HUES64 (cell line): ENCODE measurements around the gene ZNF397.

Experiments used
- H3K27ac ChIP-seq: 2 replicates; pipeline ENCODE4 v1.7.0; 2013; ENCODE audit warnings: low read depth, low read length, inconsistent platforms
- H3K27me3 ChIP-seq: 2 replicates; pipeline ENCODE4 v1.6.1; 2013; ENCODE audit warnings: mild to moderate bottlenecking, low read length; ENCODE audit not compliant: insufficient read depth
- H3K36me3 ChIP-seq: 2 replicates; pipeline ENCODE4 v1.6.1; 2013; ENCODE audit warnings: mild to moderate bottlenecking, low read length; ENCODE audit not compliant: insufficient read depth
- H3K4me1 ChIP-seq: 2 replicates; pipeline ENCODE4 v1.6.1; 2013; ENCODE audit warnings: mild to moderate bottlenecking, low read length, moderate library complexity; ENCODE audit not compliant: insufficient read depth
- H3K4me3 ChIP-seq: 2 replicates; pipeline ENCODE4 v1.5.1; 2013; ENCODE audit warnings: mild to moderate bottlenecking, low read length, moderate library complexity
- H3K9ac ChIP-seq: 2 replicates; pipeline ENCODE4 v1.6.1; 2013; ENCODE audit warnings: mild to moderate bottlenecking, low read depth, low read length
- H3K9me3 ChIP-seq: 2 replicates; pipeline ENCODE4 v1.6.1; 2013; ENCODE audit warnings: low read depth, low read length; ENCODE audit not compliant: insufficient read depth
- WGBS: fragments of 150-250, 120-280 bp; methylation state at CpG from one replicate; pipeline ENCODE4 v1.1.7; 2013; ENCODE audit warnings: missing lambda C conversion rate; 5-methylcytosine and 5-hydroxymethylcytosine counted together

The ZNF397 gene

GRCh38 chr18:35246831-35247230 is 6.0 kb downstream of the ZNF397 start:
- peaks cover 84% of the 10 kb centered on the region for H3K36me3 ChIP-seq
- no peak overlapping the region for H3K27ac ChIP-seq
- no peak overlapping the region for H3K9ac ChIP-seq
- H3K4me3 ChIP-seq: no peak overlapping the region
- no peaks in the 10 kb centered on the region for H3K9me3 ChIP-seq
- no peaks in the 10 kb centered on the region for H3K27me3 ChIP-seq
- peaks cover 8% of the 10 kb centered on the region; the same call in 1 of the 2 replicates for H3K4me1 ChIP-seq

DNA sequence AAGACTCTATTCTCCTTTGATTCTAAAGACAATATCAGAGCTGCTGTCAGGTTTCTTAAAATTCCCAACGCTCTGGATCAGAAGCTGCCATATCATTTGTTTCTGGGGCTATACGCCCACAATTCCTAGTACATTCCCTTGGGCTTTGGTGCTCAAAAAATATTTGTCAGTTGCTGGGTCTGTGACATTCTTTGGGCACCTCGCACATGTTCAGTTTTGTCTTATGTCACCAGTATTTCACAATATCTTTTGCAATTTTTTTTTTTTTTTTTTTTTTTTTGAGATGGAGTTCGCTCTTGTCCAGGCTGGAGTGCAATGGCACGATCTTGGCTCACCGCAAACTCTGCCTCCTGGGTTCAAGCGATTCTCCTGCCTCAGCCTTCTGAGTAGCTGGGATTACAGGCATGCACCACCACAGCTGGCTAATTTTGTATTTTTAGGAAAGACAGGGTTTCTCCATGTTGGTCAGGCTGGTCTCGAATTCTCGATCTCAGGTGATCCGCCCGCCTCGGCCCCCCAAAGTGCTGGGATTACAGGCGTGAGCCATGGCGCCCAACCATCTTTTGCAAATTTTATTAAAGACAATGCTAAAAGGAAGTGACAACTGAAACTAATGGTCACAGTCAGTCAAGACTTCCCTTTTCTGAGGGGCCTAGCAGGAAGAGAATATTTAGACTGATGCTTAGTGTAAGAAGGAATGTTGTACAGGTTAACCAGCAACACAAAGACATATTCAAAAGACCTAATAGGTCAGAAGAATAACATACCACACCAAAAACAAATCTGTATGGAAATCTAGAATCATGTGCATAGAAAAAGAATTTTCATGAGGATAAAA is 6.8 kb downstream of the ZNF397 start:
- Histone ChIP-seq H3K27ac (no peak overlapping the region), H3K36me3 (peaks cover 81% of the 10 kb centered on the region), H3K4me1 (peaks cover 1% of the 10 kb centered on the region; the same call in 1 of the 2 replicates), H3K9me3 (no peaks in the 10 kb centered on the region), H3K9ac (no peak overlapping the region), H3K27me3 (no peaks in the 10 kb centered on the region), H3K4me3 (no peak overlapping the region)
- WGBS: 94% methylated on average over 13 of the region's 14 CpGs

DNA sequence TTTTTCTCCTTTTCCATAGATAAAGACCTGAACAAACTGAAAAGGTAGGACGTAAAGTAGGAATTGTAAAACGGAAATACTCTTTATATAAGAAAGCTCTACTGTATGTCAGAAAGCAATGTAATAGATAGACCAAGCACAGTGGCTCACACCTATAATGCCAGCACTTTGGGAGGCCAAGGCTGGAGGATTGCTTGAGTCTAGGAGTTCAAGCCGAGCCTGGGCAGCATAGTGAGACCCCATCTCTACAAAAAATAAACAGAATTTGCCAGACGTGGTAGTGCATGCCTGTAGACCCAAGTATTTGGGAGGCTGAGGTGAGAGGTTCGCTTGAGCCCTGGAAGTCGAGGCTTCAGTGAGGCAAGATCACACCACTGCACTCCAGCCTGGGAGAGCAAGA is 7.6 kb downstream of the ZNF397 start:
- no peak overlapping the region for H3K4me3 ChIP-seq
- no peak overlapping the region for H3K9ac ChIP-seq
- no peak overlapping the region for H3K27ac ChIP-seq
- WGBS: 97% methylated on average over 3 of the region's 6 CpGs
- peaks cover 81% of the 10 kb centered on the region for H3K36me3 ChIP-seq
- no peaks in the 10 kb centered on the region for H3K9me3 ChIP-seq
- H3K27me3 ChIP-seq: no peaks in the 10 kb centered on the region
- no peaks in the 10 kb centered on the region for H3K4me1 ChIP-seq

GRCh38 chr18:35252466-35252865 is 11.6 kb downstream of the ZNF397 start:
- Histone ChIP-seq H3K9me3 (no peaks in the 10 kb centered on the region), H3K9ac (no peak overlapping the region), H3K4me1 (no peaks in the 10 kb centered on the region), H3K27ac (no peak overlapping the region), H3K36me3 (peaks cover 60% of the 10 kb centered on the region), H3K4me3 (no peak overlapping the region), H3K27me3 (no peaks in the 10 kb centered on the region)
- 100% methylated on average over 1 of the region's 1 CpG for WGBS

DNA sequence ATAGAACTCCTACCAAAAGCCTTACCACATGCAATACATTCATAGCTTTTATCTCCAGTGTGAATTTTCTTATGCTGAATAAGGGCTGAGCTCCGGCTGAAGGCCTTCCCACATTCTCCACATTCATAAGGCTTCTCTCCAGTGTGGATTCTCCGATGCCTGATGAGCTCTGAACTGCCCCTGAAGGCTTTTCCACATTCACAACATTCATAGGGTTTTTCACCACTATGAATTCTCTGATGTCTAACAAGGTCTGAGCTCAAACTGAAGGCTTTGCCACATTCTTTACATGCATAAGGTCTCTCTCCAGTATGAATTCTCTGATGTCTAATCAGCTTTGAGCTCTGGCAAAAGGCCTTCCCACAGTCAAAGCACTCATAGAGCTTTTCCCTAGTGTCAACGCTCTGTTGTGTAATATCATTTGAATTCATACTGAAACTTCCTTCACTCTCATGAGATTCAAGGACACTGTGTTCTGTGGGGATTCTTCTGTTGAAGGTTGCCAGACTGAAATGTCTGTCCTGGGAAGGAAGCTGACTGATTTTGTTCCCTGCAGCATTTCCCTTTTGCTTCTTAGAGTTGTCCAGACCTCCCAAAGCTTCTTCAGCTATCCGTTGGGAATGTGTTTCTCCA is 12.9 kb downstream of the ZNF397 start:
- Histone ChIP-seq H3K9ac (no peak overlapping the region), H3K4me1 (no peaks in the 10 kb centered on the region), H3K27ac (no peak overlapping the region), H3K36me3 (peaks cover 47% of the 10 kb centered on the region), H3K27me3 (no peaks in the 10 kb centered on the region), H3K4me3 (no peak overlapping the region), H3K9me3 (no peaks in the 10 kb centered on the region)
- 94% methylated on average over 3 of the region's 4 CpGs for WGBS

DNA sequence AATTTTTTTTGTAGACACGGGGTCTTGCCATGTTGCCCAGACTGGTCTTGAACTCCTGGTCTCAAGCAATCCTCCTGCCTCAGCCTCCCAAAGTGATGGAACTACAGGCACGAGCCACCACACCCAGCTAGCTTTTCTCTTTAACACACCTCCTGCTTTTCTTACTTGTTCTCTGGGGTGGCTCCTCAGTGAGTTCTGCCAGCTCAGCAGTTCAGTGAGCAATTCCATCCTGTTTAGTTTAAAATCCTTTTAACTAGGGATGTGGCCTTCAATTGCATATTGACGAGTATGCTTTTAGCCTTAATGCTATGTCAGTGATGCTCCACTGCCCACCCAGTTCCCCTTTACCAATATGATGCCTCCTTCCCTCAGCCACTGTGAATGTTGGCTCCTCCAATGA is 16.1 kb downstream of the ZNF397 start:
- Histone ChIP-seq H3K4me3 (no peak overlapping the region), H3K36me3 (peaks cover 33% of the 10 kb centered on the region), H3K4me1 (no peaks in the 10 kb centered on the region), H3K27me3 (no peaks in the 10 kb centered on the region), H3K9me3 (no peaks in the 10 kb centered on the region), H3K27ac (no peak overlapping the region), H3K9ac (no peak overlapping the region)
- 89% methylated on average over 3 of the region's 3 CpGs for WGBS

- Histone ChIP-seq H3K9me3 (no peaks in the 10 kb centered on the region), H3K27me3 (no peaks in the 10 kb centered on the region), H3K4me3 (no peak overlapping the region), H3K9ac (no peak overlapping the region), H3K36me3 (peaks cover 16% of the 10 kb centered on the region), H3K4me1 (no peaks in the 10 kb centered on the region), H3K27ac (no peak overlapping the region)
- 86% methylated on average over 2 of the region's 2 CpGs for WGBS
These were observed 23.6 kb downstream of the ZNF397 start for GRCh38 chr18:35264409-35264808.

DNA sequence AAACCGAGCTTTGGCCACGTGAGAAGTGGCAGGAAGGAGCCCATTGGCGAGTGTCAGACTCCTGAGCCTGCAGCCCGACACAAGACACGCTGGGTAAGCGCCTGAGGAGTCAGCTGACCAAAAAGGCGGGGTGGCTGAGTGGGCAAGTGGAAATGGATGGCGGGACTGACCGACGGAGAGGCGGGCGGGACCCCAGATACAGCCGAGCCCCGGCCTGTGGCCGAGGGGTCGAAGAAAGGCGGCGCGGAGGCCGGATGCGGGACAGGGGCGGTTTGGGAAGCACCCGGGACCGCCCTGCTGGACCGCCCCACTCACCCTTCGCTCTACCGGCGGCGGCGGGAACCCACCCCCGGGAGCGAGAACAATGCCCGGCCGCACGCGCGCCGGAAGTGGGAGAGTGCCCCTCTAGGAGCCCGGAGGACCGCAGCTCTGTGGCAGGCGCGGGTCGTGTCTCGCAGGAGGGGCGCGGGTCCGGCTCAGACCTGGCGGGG is 26.4 kb downstream of the ZNF397 start:
- Histone ChIP-seq H3K36me3 (peaks cover 12% of the 10 kb centered on the region), H3K27ac (no peak overlapping the region), H3K4me3 (no peak overlapping the region), H3K9me3 (no peaks in the 10 kb centered on the region), H3K27me3 (no peaks in the 10 kb centered on the region), H3K4me1 (no peaks in the 10 kb centered on the region), H3K9ac (no peak overlapping the region)
- 96% methylated on average over 47 of the region's 48 CpGs for WGBS

DNA sequence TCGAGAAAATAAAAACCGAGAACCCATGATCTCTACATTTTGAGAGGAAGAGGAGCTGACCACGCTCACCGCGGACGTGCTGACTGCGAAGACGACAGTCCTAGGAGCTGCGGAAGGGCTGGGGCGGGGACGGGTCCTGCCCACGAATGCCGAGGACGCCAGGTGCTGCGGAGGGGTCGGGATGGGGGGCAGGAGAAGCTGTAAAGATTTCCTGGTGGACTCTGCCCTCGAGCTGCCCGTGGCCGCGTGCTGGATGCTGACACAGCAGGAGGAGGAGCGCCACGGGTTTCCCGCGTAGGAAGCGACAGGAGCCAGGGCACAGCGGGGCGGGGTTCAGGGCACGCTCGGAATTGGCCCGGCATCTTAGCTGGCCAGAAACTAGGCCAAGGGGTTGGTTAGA is 27.0 kb downstream of the ZNF397 start:
- 92% methylated on average over 30 of the region's 30 CpGs for WGBS
- H3K36me3 ChIP-seq: peaks cover 7% of the 10 kb centered on the region

DNA sequence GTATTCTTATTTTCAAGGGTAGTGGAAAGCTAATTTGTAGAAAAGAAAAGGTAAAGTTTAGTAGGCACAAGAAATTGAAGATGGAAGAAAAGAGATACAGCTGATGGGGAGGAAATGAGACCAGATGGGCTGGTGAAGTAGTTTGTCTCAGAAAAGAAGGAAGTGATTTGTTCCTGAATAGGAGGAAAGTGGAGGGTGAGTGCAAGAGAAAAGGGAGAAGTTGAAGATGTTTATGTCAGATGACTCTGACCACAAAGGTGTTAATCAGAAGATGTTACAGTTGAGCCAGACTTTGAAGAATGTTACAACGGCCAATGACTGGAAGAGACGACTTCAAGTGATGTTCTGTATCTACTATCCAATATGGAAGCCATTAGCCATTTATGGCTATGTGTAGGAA is 28.0 kb downstream of the ZNF397 start:
- Histone ChIP-seq H3K27me3 (no peaks in the 10 kb centered on the region), H3K9ac (no peak overlapping the region), H3K36me3 (no peaks in the 10 kb centered on the region), H3K4me1 (no peaks in the 10 kb centered on the region), H3K4me3 (no peak overlapping the region), H3K27ac (no peak overlapping the region), H3K9me3 (peaks cover 10% of the 10 kb centered on the region; the same call in 1 of the 2 replicates)
- 94% methylated on average over 2 of the region's 2 CpGs for WGBS

More for the DNA sequence above, 27.0 kb downstream of the ZNF397 start:
- no peak overlapping the region for H3K9ac ChIP-seq
- H3K27me3 ChIP-seq: no peaks in the 10 kb centered on the region
- H3K4me3 ChIP-seq: no peak overlapping the region
- no peak overlapping the region for H3K27ac ChIP-seq
- no peaks in the 10 kb centered on the region for H3K4me1 ChIP-seq
- peaks cover 3% of the 10 kb centered on the region; the same call in 1 of the 2 replicates for H3K9me3 ChIP-seq

DNA sequence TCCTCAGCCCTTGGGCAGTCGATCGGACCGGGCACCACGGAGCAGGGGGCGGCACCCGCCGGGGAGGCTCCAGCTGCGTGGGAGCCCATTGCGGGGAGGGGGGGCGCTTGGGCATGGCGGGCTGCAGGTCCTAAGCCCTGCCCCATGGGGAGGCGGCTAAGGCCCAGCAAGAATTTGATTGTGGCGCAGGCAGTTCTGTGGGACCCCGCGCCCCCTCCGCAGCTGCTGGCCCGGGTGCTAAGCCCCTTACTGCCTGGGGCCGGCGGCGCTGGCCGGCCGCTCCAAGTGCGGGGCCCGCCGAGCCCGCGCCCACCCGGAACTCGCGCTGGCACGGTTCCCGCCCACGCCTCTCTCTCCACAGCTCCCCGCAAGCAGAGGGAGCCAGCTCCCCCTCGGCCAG is 30.8 kb downstream of the ZNF397 start:
- 92% methylated on average over 35 of the region's 35 CpGs for WGBS
- Histone ChIP-seq H3K27ac (no peak overlapping the region), H3K4me1 (no peaks in the 10 kb centered on the region), H3K27me3 (no peaks in the 10 kb centered on the region), H3K36me3 (no peaks in the 10 kb centered on the region), H3K4me3 (no peak overlapping the region), H3K9ac (no peak overlapping the region), H3K9me3 (peaks cover 20% of the 10 kb centered on the region; the same call in 1 of the 2 replicates)
